HG02870 (cell line): ENCODE measurements around the gene KANK4.
"Not testable (repeated sequence)": the region's sequence is repeated elsewhere in the genome, so short reads cannot be mapped to it uniquely, and the experiment has no call there.

Experiments
- ATAC-seq: cut with Tn5 transposase; IDR thresholded peaks from one replicate; pipeline ENCODE4 v1.9.1; 2021; ENCODE audit warnings: mild to moderate bottlenecking, moderate library complexity; ENCODE audit not compliant: unreplicated experiment

KANK4 gene

GRCh38 chr1:62241371-62242131 lies 77.7 kb downstream of the KANK4 start:
- no peak for ATAC-seq

- no peak for ATAC-seq
Measured at GRCh38 chr1:62240651-62241370, 78.4 kb downstream of the KANK4 start.

GRCh38 chr1:62239652-62240403 lies 79.4 kb downstream of the KANK4 start:
- not testable (repeated sequence) for ATAC-seq

GRCh38 chr1:62238507-62238906 lies 80.7 kb downstream of the KANK4 start:
- ATAC-seq = no peak

GRCh38 chr1:62237950-62238374 lies 81.3 kb downstream of the KANK4 start:
- ATAC-seq = no peak

GRCh38 chr1:62237361-62237760 lies 81.9 kb downstream of the KANK4 start:
- ATAC-seq = no peak

- no peak for ATAC-seq
Measured at GRCh38 chr1:62235576-62235975, 83.7 kb downstream of the KANK4 start.

- no peak for ATAC-seq
Measured at GRCh38 chr1:62234688-62235087, 84.5 kb downstream of the KANK4 start.

GRCh38 chr1:62233926-62234450 lies 85.2 kb downstream of the KANK4 start:
- no peak for ATAC-seq

GRCh38 chr1:62232871-62233278 lies 86.4 kb downstream of the KANK4 start:
- ATAC-seq = no peak

GRCh38 chr1:62230718-62231117 lies 88.5 kb downstream of the KANK4 start:
- no peak for ATAC-seq

GRCh38 chr1:62229932-62230331 lies 89.3 kb downstream of the KANK4 start:
- ATAC-seq = no peak

GRCh38 chr1:62229468-62229867 lies 89.8 kb downstream of the KANK4 start:
- no peak for ATAC-seq

- no peak for ATAC-seq
Measured at GRCh38 chr1:62228883-62229187, 90.4 kb downstream of the KANK4 start.

- ATAC-seq = no peak
Measured at GRCh38 chr1:62228136-62228882, 90.9 kb downstream of the KANK4 start.

GRCh38 chr1:62227496-62227895 lies 91.7 kb downstream of the KANK4 start:
- no peak for ATAC-seq

GRCh38 chr1:62224182-62224581 lies 95.1 kb downstream of the KANK4 start:
- ATAC-seq = no peak

- ATAC-seq = no peak
Measured at GRCh38 chr1:62222321-62222720, 96.9 kb downstream of the KANK4 start.

GRCh38 chr1:62221171-62221570 lies 98.1 kb downstream of the KANK4 start:
- ATAC-seq = no peak

- not testable (repeated sequence) for ATAC-seq
Measured at GRCh38 chr1:62220456-62220855, 98.8 kb downstream of the KANK4 start.

GRCh38 chr1:62218604-62219003 lies 100.6 kb downstream of the KANK4 start:
- ATAC-seq = no peak
